Loucy (cell line): ENCODE results near the gene NFE2.

Experiments
- EZH2phosphoT487 ChIP-seq: fragments of 200-600 bp; IDR thresholded peaks from 2 replicates; pipeline ENCODE4 v1.6.1; 2018; ENCODE audit warnings: antibody characterized with exemption, mild to moderate bottlenecking, moderate library complexity, borderline replicate concordance
- TF ChIP-seq, protein P1 (sequence below): fragments of 200-600 bp; sonication (generic); conservative IDR thresholded peaks from 2 replicates; pipeline ENCODE4 v1.5.1; 2014; ENCODE audit warnings: mild to moderate bottlenecking, antibody characterized with exemption, low read length

DNA sequence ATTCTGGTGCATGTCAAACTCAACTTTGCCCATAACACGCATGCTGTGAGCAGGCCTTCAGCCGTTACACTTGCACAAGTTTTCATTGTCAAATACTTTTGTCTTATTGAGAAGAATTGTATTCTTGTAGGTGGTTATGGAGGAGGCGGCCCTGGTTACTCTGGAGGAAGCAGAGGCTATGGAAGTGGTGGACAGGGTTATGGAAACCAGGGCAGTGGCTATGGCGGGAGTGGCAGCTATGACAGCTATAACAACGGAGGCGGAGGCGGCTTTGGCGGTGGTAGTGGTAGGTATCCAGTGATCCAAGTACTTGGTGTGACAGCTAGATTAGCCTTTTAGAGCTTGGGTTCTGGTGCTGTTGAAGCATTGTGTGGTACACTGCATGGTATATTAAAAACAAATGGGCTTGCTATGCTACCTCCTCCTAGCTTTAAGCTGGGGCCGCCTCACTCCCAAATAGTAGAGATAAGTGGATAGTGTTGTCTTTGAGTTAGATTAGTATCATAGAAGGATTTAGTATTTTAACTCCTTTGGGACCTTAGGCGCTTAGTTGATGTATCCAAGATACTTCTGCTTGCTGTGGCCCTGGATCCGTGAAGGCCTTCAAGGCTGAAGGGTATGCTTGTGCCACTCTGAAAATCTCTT is 17.7 kb downstream of the NFE2 start:
- TF ChIP-seq, protein P1, sequence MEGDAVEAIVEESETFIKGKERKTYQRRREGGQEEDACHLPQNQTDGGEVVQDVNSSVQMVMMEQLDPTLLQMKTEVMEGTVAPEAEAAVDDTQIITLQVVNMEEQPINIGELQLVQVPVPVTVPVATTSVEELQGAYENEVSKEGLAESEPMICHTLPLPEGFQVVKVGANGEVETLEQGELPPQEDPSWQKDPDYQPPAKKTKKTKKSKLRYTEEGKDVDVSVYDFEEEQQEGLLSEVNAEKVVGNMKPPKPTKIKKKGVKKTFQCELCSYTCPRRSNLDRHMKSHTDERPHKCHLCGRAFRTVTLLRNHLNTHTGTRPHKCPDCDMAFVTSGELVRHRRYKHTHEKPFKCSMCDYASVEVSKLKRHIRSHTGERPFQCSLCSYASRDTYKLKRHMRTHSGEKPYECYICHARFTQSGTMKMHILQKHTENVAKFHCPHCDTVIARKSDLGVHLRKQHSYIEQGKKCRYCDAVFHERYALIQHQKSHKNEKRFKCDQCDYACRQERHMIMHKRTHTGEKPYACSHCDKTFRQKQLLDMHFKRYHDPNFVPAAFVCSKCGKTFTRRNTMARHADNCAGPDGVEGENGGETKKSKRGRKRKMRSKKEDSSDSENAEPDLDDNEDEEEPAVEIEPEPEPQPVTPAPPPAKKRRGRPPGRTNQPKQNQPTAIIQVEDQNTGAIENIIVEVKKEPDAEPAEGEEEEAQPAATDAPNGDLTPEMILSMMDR: no peak
- TF ChIP-seq EZH2phosphoT487: no peak
